ENCODE results near the gene SPATA4.

The SPATA4 gene

GRCh38 chr4:176193126-176193525 lies 2.3 kb downstream of the SPATA4 start:
- Histone ChIP-seq H3K9ac (ENCODE audit: low read length in 5 of 5) (no peak overlapping the region), H3K36me3 (ENCODE audit: control insufficient read depth in 5 of 5, insufficient read depth in 5 of 5, low read length in 5 of 5) (no peaks in the 10 kb centered on the region), H3K27me3 (ENCODE audit: control insufficient read depth in 5 of 5, insufficient read depth in 4 of 5, low read length in 5 of 5) (peaks cover 0 to 4% (median 0%) of the 10 kb centered on the region in 5 donors), H3K9me3 (ENCODE audit: control insufficient read depth in 5 of 5, low read length in 5 of 5) (no peaks in the 10 kb centered on the region), H3K4me1 (ENCODE audit: control insufficient read depth in 5 of 5, insufficient read depth in 5 of 5, low read length in 5 of 5) (peaks cover 0 to 9% (median 7%) of the 10 kb centered on the region in 5 donors), H3K27ac (ENCODE audit: low read depth, low read length) (no peak overlapping the region), H3K4me3 (ENCODE audit: low read depth in 1 of 5, low read length in 5 of 5) (no peak overlapping the region)

GRCh38 chr4:176191974-176192373 lies 3.4 kb downstream of the SPATA4 start:
- no peaks in the 10 kb centered on the region for H3K9me3 ChIP-seq (ENCODE audit: control insufficient read depth in 5 of 5, low read length in 5 of 5)
- peaks cover 0 to 9% (median 7%) of the 10 kb centered on the region in 5 donors for H3K4me1 ChIP-seq (ENCODE audit: control insufficient read depth in 5 of 5, insufficient read depth in 5 of 5, low read length in 5 of 5)
- no peaks in the 10 kb centered on the region for H3K36me3 ChIP-seq (ENCODE audit: control insufficient read depth in 5 of 5, insufficient read depth in 5 of 5, low read length in 5 of 5)
- no peak overlapping the region for H3K9ac ChIP-seq (ENCODE audit: low read length in 5 of 5)
- no peak overlapping the region for H3K4me3 ChIP-seq (ENCODE audit: low read depth in 1 of 5, low read length in 5 of 5)
- no peak overlapping the region for H3K27ac ChIP-seq (ENCODE audit: low read depth, low read length)
- peaks cover 0 to 9% (median 0%) of the 10 kb centered on the region in 5 donors for H3K27me3 ChIP-seq (ENCODE audit: control insufficient read depth in 5 of 5, insufficient read depth in 4 of 5, low read length in 5 of 5)

GRCh38 chr4:176189891-176190795 lies 5.2 kb downstream of the SPATA4 start:
- H3K9ac ChIP-seq (ENCODE audit: low read length in 5 of 5) = no peak overlapping the region
- H3K9me3 ChIP-seq (ENCODE audit: control insufficient read depth in 5 of 5, low read length in 5 of 5) = no peaks in the 10 kb centered on the region
- no peak overlapping the region for H3K27ac ChIP-seq (ENCODE audit: low read depth, low read length)
- no peak overlapping the region for H3K4me3 ChIP-seq (ENCODE audit: low read depth in 1 of 5, low read length in 5 of 5)
- H3K27me3 ChIP-seq (ENCODE audit: control insufficient read depth in 5 of 5, insufficient read depth in 4 of 5, low read length in 5 of 5) = peaks cover 0 to 9% (median 0%) of the 10 kb centered on the region in 5 donors
- H3K4me1 ChIP-seq (ENCODE audit: control insufficient read depth in 5 of 5, insufficient read depth in 5 of 5, low read length in 5 of 5) = peaks cover 0 to 5% (median 4%) of the 10 kb centered on the region in 5 donors
- no peaks in the 10 kb centered on the region for H3K36me3 ChIP-seq (ENCODE audit: control insufficient read depth in 5 of 5, insufficient read depth in 5 of 5, low read length in 5 of 5)

GRCh38 chr4:176188654-176189053 lies 6.7 kb downstream of the SPATA4 start:
- Histone ChIP-seq H3K9me3 (ENCODE audit: control insufficient read depth in 5 of 5, low read length in 5 of 5) (no peaks in the 10 kb centered on the region), H3K4me1 (ENCODE audit: control insufficient read depth in 5 of 5, insufficient read depth in 5 of 5, low read length in 5 of 5) (peaks cover 0 to 5% (median 0%) of the 10 kb centered on the region in 5 donors), H3K9ac (ENCODE audit: low read length in 5 of 5) (no peak overlapping the region), H3K4me3 (ENCODE audit: low read depth in 1 of 5, low read length in 5 of 5) (no peak overlapping the region), H3K27ac (ENCODE audit: low read depth, low read length) (no peak overlapping the region), H3K36me3 (ENCODE audit: control insufficient read depth in 5 of 5, insufficient read depth in 5 of 5, low read length in 5 of 5) (no peaks in the 10 kb centered on the region), H3K27me3 (ENCODE audit: control insufficient read depth in 5 of 5, insufficient read depth in 4 of 5, low read length in 5 of 5) (peaks cover 0 to 9% (median 0%) of the 10 kb centered on the region in 5 donors)

GRCh38 chr4:176187624-176188023 lies 7.8 kb downstream of the SPATA4 start:
- H3K27ac ChIP-seq (ENCODE audit: low read depth, low read length) = no peak overlapping the region
- H3K9ac ChIP-seq (ENCODE audit: low read length in 5 of 5) = no peak overlapping the region

GRCh38 chr4:176186671-176187395 lies 8.6 kb downstream of the SPATA4 start:
- no peak overlapping the region for H3K4me3 ChIP-seq (ENCODE audit: low read depth in 1 of 5, low read length in 5 of 5)
- no peaks in the 10 kb centered on the region for H3K36me3 ChIP-seq (ENCODE audit: control insufficient read depth in 5 of 5, insufficient read depth in 5 of 5, low read length in 5 of 5)
- no peak overlapping the region for H3K27ac ChIP-seq (ENCODE audit: low read depth, low read length)
- no peak overlapping the region for H3K9ac ChIP-seq (ENCODE audit: low read length in 5 of 5)
- peaks cover 0 to 5% (median 0%) of the 10 kb centered on the region in 5 donors for H3K27me3 ChIP-seq (ENCODE audit: control insufficient read depth in 5 of 5, insufficient read depth in 4 of 5, low read length in 5 of 5)
- peaks cover 0 to 5% (median 0%) of the 10 kb centered on the region in 5 donors for H3K4me1 ChIP-seq (ENCODE audit: control insufficient read depth in 5 of 5, insufficient read depth in 5 of 5, low read length in 5 of 5)
- no peaks in the 10 kb centered on the region for H3K9me3 ChIP-seq (ENCODE audit: control insufficient read depth in 5 of 5, low read length in 5 of 5)

More at GRCh38 chr4:176187624-176188023, 7.8 kb downstream of the SPATA4 start:
- H3K4me1 ChIP-seq (ENCODE audit: control insufficient read depth in 5 of 5, insufficient read depth in 5 of 5, low read length in 5 of 5) = peaks cover 0 to 5% (median 0%) of the 10 kb centered on the region in 5 donors
- no peaks in the 10 kb centered on the region for H3K9me3 ChIP-seq (ENCODE audit: control insufficient read depth in 5 of 5, low read length in 5 of 5)
- peaks cover 0 to 9% (median 0%) of the 10 kb centered on the region in 5 donors for H3K27me3 ChIP-seq (ENCODE audit: control insufficient read depth in 5 of 5, insufficient read depth in 4 of 5, low read length in 5 of 5)
- H3K4me3 ChIP-seq (ENCODE audit: low read depth in 1 of 5, low read length in 5 of 5) = no peak overlapping the region
- no peaks in the 10 kb centered on the region for H3K36me3 ChIP-seq (ENCODE audit: control insufficient read depth in 5 of 5, insufficient read depth in 5 of 5, low read length in 5 of 5)

GRCh38 chr4:176186067-176186466 lies 9.3 kb downstream of the SPATA4 start:
- Histone ChIP-seq H3K4me1 (ENCODE audit: control insufficient read depth in 5 of 5, insufficient read depth in 5 of 5, low read length in 5 of 5) (peaks cover 0 to 5% (median 0%) of the 10 kb centered on the region in 5 donors), H3K9me3 (ENCODE audit: control insufficient read depth in 5 of 5, low read length in 5 of 5) (no peaks in the 10 kb centered on the region), H3K36me3 (ENCODE audit: control insufficient read depth in 5 of 5, insufficient read depth in 5 of 5, low read length in 5 of 5) (no peaks in the 10 kb centered on the region), H3K9ac (ENCODE audit: low read length in 5 of 5) (no peak overlapping the region), H3K27ac (ENCODE audit: low read depth, low read length) (no peak overlapping the region), H3K4me3 (ENCODE audit: low read depth in 1 of 5, low read length in 5 of 5) (no peak overlapping the region), H3K27me3 (ENCODE audit: control insufficient read depth in 5 of 5, insufficient read depth in 4 of 5, low read length in 5 of 5) (peaks cover 0 to 5% (median 0%) of the 10 kb centered on the region in 5 donors)

GRCh38 chr4:176185051-176185450 lies 10.3 kb downstream of the SPATA4 start:
- Histone ChIP-seq H3K4me3 (ENCODE audit: low read depth in 1 of 5, low read length in 5 of 5) (no peak overlapping the region), H3K9me3 (ENCODE audit: control insufficient read depth in 5 of 5, low read length in 5 of 5) (no peaks in the 10 kb centered on the region), H3K9ac (ENCODE audit: low read length in 5 of 5) (no peak overlapping the region), H3K27ac (ENCODE audit: low read depth, low read length) (no peak overlapping the region), H3K27me3 (ENCODE audit: control insufficient read depth in 5 of 5, insufficient read depth in 4 of 5, low read length in 5 of 5) (peaks cover 0 to 5% (median 0%) of the 10 kb centered on the region in 5 donors), H3K4me1 (ENCODE audit: control insufficient read depth in 5 of 5, insufficient read depth in 5 of 5, low read length in 5 of 5) (peaks cover 0 to 5% (median 0%) of the 10 kb centered on the region in 5 donors), H3K36me3 (ENCODE audit: control insufficient read depth in 5 of 5, insufficient read depth in 5 of 5, low read length in 5 of 5) (no peaks in the 10 kb centered on the region)

GRCh38 chr4:176163041-176163440 lies 32.3 kb downstream of the SPATA4 start:
- no peak overlapping the region for H3K27ac ChIP-seq (ENCODE audit: low read depth, low read length)
- no peaks in the 10 kb centered on the region for H3K27me3 ChIP-seq (ENCODE audit: control insufficient read depth in 5 of 5, insufficient read depth in 4 of 5, low read length in 5 of 5)
- H3K9ac ChIP-seq (ENCODE audit: low read length in 5 of 5) = no peak overlapping the region
- H3K4me1 ChIP-seq (ENCODE audit: control insufficient read depth in 5 of 5, insufficient read depth in 5 of 5, low read length in 5 of 5) = no peaks in the 10 kb centered on the region
- H3K4me3 ChIP-seq (ENCODE audit: low read depth in 1 of 5, low read length in 5 of 5) = no peak overlapping the region
- no peaks in the 10 kb centered on the region for H3K9me3 ChIP-seq (ENCODE audit: control insufficient read depth in 5 of 5, low read length in 5 of 5)
- no peaks in the 10 kb centered on the region for H3K36me3 ChIP-seq (ENCODE audit: control insufficient read depth in 5 of 5, insufficient read depth in 5 of 5, low read length in 5 of 5)

- H3K27ac ChIP-seq (ENCODE audit: low read depth, low read length) = no peak overlapping the region
- H3K9me3 ChIP-seq (ENCODE audit: control insufficient read depth in 5 of 5, low read length in 5 of 5) = no peaks in the 10 kb centered on the region
- H3K27me3 ChIP-seq (ENCODE audit: control insufficient read depth in 5 of 5, insufficient read depth in 4 of 5, low read length in 5 of 5) = no peaks in the 10 kb centered on the region
Measured at GRCh38 chr4:176156656-176157055, 38.7 kb downstream of the SPATA4 start.

More at GRCh38 chr4:176156656-176157055, 38.7 kb downstream of the SPATA4 start:
- Histone ChIP-seq H3K4me3 (ENCODE audit: low read depth in 1 of 5, low read length in 5 of 5) (no peak overlapping the region), H3K36me3 (ENCODE audit: control insufficient read depth in 5 of 5, insufficient read depth in 5 of 5, low read length in 5 of 5) (no peaks in the 10 kb centered on the region), H3K9ac (ENCODE audit: low read length in 5 of 5) (no peak overlapping the region), H3K4me1 (ENCODE audit: control insufficient read depth in 5 of 5, insufficient read depth in 5 of 5, low read length in 5 of 5) (no peaks in the 10 kb centered on the region)

All from subcutaneous abdominal adipose tissue (tissue), 5 donors.